ENCODE results near the gene PCSK2.
A peak's percentile ranks its signal among the peaks of the same experiment; 100 is the strongest.

The PCSK2 gene

DNA sequence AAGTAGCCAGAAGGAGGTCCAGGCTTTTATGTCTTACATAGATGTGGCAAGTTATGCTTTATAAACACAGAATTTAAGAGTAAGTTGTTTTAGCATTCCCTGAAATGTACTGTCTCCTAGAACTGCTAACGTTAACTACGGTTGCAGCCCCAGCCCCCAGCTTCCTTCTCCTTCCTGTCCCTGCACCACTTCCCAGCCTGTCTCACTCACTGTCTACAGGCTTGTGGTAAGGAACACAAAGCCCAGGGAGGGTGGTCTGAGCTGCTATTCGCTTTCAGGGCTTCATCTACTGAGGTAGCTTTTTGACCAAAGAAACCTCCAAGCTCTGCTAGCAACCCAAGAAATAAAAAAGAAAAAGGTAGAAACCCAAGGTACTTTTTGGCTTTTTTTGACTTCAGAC is 35.9 kb downstream of the PCSK2 start:
- DNase-seq (ENCODE audit: low spot score) = no peak

- DNase-seq (ENCODE audit: low spot score) = no peak
These were observed 46.9 kb downstream of the PCSK2 start for GRCh38 chr20:17273717-17274116.

DNA sequence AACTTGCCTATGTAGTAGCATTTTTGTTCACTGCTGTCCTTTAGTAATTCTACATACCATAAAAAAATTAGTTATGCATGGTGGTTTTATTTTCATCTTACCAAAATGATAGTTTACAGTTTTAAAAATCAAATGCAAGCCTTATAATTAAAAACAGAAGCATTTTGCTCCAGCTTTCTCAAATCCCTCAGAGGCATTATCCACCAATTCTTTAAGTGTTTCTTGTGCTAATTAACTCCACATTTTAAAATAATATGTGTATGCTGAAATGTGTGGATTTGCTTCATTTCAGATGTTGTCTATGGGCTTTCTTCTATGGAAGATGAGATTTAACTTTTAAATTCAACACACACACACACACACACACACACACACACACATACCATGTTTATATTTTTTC is 49.3 kb downstream of the PCSK2 start:
- no peak for DNase-seq (ENCODE audit: low spot score)

GRCh38 chr20:17281478-17281877 is 54.6 kb downstream of the PCSK2 start:
- peak; percentile 33 for DNase-seq (ENCODE audit: low spot score)

DNA sequence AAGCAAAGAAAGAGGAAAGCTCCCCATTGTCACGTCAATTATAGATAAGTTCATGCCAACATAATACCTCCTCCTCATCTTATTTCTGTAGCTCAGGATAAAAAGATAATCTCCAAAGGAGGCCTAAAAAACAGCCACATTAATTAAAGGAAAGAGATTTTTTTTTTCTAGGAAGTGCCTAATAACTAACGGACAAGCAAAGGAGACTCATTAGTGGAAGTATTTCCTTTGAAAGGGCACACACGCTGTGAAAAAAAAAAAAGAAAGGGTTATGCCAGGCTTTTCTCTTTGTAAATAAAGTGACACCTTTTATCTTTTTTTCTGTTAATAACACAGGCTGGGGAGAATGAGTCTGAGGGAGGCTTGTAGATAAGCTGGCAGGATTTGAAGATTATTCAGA is 55.7 kb downstream of the PCSK2 start:
- DNase-seq (ENCODE audit: low spot score) = no peak

- no peak for DNase-seq (ENCODE audit: low spot score)
These were observed 60.7 kb downstream of the PCSK2 start for GRCh38 chr20:17287503-17287902.

DNA sequence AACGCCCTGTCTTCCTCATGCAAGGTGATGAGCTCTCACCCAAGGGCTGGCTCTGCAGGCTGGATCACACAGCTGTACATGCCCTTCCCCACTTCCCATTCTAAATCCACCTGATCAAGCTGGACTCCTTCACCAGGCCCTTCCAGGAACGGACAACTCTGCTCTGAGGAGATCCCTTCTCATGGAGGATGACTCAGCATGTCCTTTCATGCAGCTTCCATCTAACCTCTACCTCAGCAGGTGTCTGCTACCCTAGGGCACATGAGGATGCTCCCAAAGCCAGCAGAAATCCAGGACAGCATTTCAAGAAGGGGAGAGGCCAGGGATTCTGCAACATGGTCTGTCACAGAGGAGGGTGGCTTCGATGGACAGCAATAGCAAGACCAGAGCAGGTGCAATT is 61.2 kb downstream of the PCSK2 start:
- no peak for DNase-seq (ENCODE audit: low spot score)

DNA sequence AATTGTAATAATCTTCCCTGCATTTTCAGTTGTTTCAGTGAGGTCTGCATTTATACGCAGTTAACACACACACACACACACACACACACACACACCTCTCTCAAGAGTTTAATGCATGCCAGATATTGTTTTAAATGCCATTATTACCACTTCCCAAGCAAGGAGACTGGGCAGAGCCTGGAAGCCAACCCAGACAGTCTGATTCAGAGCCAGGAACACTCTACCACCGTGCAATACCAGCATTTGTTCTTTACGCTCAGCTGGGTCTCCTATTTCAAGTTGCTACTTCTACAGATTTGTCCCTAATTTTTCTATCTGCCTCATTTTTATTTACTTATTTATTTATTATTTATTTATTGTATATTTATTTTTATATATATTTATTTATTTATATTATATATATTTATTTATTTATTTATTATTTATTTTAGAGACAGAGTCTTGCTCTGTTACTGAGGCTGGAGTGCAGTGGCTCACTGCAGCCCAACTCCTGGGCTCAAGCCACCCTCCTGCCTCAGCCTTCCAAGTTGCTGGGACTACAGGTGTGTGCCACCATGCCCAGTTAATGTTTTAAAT is 68.4 kb downstream of the PCSK2 start:
- DNase-seq (ENCODE audit: low spot score) = peak; percentile 29

GRCh38 chr20:17295991-17296390 is 69.2 kb downstream of the PCSK2 start:
- DNase-seq (ENCODE audit: low spot score) = peak; percentile 51

DNA sequence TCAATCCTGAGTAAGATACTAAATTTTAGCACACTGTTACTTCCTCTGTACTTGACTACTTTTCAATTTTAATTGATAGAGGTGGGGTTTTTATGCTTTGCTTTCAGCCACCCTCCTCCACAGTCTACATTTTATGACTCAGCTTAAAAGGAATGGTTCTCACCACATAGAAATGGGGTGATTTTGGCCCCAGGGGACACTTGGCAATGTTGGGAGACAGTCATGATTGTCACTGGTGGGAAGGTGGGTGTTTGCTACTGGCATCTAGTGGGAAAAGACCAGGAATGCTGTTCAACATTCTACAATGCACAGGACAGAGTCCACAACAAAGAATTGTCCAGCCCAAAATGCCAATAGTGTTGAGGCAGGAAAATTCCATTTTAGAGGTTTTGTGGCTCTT is 71.3 kb downstream of the PCSK2 start:
- DNase-seq (ENCODE audit: low spot score) = no peak

DNA sequence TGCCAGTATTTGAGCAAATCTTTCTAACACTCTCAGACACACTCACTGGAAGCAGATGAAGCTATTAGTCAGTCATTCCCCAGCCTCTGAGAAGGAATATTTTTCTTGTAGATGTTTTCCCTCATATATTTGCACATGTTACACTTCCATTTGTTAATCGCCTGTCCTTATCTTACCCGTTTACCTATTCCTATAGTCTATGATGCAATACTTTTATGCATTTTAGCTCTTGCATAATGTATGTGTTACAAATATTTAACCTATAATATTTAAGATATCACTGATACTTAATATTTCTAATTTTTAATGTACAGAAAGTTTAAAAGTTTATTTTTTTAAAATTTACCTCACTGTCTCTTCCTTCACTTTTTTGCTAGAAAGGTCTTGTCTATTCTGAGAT is 71.9 kb downstream of the PCSK2 start:
- no peak for DNase-seq (ENCODE audit: low spot score)

- DNase-seq (ENCODE audit: low spot score) = no peak
These were observed 73.3 kb downstream of the PCSK2 start for GRCh38 chr20:17300113-17300512.

DNA sequence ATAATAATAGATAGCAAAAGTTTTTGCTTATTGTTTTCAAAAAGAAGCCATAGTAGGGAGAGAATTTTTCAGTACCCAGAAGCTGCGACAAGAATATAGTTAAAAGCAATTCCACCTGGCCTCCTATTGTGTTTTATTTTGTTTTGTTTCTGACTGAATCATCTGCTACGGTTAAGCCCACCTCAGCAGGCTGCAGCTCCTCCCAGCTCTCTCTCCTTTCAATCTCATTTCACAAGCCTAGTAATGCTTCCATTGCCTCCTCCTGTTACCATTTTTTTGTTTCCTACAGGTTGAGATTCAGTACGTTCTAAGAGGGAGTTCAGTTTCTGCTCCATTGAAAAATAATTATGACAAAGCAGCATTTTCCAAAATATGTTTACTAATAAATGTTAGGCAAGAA is 77.9 kb downstream of the PCSK2 start:
- no peak for DNase-seq (ENCODE audit: low spot score)

DNA sequence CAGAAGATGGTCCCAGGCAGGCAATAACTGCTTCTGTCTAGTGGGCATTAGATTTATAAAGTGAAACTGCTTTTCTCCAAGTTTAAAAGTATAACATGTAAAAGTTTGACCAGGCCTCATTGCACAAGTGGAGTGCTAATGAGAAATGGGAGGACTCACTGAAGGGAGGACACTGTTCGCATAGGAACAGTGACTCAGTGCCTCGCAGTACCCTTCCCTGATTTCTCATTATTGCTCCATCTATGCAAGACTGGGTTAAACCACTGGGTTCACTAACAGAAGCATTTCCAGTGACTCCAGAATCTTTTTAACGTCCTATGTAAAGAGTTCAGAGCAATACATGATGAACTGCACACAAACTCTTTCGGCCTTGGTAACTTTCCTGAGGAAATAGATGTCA is 79.6 kb downstream of the PCSK2 start:
- no peak for DNase-seq (ENCODE audit: low spot score)

DNA sequence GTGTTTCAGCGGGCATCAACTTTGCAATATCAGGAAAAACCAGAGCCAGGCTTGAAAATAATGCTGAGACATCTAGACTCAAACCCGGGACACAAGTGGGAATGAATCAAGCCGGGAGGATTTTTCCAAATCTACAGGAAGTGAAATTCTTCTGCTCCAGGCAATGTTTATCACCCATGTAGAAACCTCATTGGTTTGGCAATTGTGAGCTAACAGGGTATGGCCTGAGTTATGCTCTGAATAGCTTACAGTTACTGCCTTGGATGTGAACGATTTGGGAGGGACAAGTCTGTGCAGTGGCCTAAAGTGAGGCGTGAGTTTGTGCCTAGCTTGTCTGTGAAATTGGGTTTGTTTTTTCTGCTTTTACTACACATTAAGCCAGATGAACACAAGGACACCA is 87.4 kb downstream of the PCSK2 start:
- DNase-seq (ENCODE audit: low spot score) = no peak

- peak; percentile 44 for DNase-seq (ENCODE audit: low spot score)
These were observed 88.8 kb downstream of the PCSK2 start for GRCh38 chr20:17315407-17316231.

DNA sequence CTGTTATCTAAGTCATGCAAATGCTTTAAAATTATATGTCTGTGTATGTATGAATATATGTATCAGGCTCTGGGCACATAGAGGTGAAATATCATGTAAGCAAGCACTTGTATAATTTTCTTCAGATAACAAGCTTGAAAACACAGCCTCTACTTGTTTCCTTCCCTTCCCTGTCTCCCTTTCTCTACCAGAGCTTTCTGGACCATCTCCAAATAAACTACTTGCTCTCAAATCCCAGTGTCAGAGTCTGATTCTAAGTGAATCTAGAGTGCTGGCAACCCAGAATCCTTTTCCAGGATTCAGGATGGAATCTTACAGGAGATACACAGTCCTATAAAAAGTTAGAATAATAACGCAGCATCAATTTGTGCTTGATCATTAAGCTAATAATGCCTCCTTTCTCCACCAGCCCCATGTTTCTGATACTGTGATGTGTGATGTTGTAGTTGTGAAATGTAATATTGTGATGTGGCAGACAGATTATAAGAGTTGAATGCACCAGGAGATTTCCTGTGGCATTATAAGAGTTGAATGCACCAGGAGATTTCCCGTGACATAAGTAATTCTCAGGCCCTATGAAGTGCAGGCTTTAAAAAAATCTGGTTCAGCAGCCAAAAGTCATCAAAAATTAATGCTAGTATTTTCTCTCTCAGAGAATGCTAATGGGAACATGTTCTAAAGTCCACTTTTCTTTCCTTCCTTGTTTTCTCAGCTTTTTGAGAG is 89.6 kb downstream of the PCSK2 start:
- peak; percentile 48 for DNase-seq (ENCODE audit: low spot score)

- DNase-seq (ENCODE audit: low spot score) = no peak
These were observed 90.5 kb downstream of the PCSK2 start for GRCh38 chr20:17317341-17317740.

- no peak for DNase-seq (ENCODE audit: low spot score)
These were observed 93.6 kb downstream of the PCSK2 start for GRCh38 chr20:17320456-17320855.

DNA sequence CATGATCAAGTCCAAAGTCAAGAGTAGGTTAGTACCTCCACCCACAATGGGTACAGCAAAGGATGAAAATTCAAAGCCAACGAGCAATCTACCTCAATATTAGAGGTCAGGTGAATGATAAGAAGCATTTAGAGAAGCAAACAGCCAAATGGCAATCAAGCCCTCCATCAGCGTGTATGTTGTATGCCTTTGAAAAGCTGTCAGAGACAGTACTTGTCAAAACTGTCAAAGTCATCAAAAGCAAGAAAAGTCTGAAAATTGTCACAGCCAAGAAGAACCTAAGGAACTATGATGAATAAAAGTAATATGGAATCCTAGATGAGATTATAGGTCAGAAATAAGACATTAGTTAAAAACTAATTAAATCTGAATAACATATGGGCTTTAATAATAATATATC is 99.3 kb downstream of the PCSK2 start:
- DNase-seq (ENCODE audit: low spot score) = no peak

DNA sequence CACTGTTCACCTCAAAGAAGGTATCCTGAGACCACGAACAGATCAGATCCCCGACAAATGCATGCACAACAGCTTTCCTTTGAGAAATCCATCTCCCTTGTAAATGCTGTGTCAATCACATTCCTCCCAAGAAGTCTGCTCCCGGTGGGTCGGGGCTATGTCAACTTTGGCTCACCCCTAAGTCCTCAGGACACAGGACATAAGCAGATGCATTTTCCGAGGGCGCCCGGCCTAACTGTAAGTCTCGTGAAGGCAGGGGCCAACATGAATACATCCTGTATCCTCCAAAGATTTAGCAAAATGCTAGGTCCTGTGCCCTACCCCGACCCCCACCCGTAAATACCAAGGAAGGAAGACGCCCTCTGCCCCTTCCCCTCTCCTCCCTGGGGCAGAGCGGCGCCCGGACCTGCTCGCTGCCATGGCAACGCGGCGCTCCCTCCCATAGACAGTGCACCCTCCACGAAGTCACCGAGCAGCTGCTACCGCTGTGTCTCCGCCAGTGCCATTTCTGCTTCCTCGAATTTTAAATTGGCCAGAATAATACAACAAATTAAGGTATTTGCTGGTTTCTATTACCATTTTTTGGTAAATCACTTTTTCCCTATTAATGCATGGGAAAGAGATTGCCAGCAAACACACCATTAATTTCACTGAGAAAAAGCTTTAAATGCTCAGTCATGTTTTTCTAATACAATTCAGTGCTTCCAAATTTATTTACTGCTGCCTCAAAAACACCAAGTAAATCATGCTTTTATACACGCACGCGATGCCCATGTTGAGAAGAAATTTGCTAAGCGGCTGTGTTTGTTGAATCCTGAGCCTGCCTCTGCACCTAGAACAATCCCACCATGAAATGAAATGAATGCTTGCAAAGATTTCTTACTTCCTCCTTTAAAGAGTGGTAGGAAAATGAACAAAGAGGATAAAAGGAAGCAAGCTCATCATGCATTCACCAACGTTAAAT is 100.6 kb downstream of the PCSK2 start:
- DNase-seq (ENCODE audit: low spot score) = peak; percentile 61

DNA sequence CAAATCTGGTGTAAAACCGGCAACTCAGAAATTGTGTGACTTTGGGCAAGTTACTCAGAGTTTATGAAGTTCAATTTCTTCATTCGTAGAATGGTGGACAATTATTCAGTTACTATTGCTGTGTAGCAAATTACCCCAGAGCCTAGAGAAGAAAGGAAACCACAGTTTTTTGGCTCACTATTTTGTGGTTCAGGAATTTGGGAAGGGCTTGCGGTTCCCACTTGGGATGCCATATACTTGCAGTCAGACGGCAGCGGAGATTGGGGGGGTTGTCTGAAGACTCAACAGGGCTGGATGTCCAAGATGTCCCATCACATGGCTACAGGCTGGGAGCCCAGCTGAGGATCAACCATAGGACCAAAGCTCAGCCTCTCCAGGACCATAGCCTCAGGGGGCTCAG is 108.1 kb downstream of the PCSK2 start:
- DNase-seq (ENCODE audit: low spot score) = no peak
